Kidney capillary endothelial cell (primary cell): Measurements from ENCODE around the gene TRIP12.
"Not testable (repeated sequence)": the region's sequence is repeated elsewhere in the genome, so short reads cannot be mapped to it uniquely, and the experiment has no call there.

ENCODE experiments used
- DNase-seq: peaks from one replicate; pipeline ENCODE4 v3.0.0-alpha.2; 2018; ENCODE audit warnings: low spot score

TRIP12 gene

DNA sequence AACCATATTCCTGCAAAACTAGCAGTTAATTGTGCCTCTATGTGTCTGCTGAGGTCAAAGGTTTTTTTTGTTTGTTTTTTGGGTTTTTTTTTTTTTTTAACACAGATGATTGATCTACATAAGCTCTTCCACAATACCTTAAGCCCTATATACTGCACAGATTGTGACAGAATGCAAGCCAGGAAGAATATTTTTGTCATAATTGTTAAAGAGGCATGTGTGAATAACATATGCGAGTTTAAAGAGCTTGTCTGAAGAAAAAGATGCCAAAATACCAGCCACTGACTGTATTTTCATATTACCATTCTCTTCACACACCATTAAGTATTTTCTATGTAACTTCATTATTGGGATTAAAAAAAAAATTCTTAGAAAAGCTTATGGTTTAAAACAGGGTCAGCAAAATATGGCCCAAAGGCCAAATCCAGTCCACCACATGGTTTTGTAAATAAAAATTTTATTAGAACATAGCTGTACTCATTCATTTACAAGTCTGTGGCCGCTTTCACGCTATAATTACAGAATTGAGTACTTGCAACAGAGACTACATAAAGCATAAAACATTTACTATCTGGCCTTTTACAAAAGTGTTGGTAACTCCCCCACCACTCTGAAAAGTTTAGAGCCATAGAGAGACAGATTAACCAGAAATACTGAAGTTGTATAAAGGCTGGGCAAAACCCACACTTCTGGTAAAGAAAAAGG is 89.9 kb downstream of the TRIP12 start:
- no peak for DNase-seq

DNA sequence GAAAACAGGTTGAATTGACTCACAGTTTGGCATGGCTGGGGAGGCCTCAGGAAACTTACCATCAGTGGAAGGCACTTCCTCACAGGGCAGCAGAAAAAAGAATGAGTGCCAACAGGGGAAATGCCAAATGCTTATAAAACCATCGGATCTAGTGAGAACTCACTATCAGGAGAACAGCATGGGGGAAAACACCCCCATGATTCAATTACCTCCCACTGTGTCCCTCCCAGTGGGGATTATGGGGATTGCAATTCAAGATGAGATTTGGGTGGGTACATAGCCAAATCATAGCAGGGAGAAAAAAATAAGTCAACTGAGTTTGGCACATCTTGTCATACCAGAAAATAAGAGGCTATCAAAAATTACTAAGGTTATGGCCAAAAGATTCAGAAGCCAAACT is 96.3 kb downstream of the TRIP12 start:
- no peak for DNase-seq

DNA sequence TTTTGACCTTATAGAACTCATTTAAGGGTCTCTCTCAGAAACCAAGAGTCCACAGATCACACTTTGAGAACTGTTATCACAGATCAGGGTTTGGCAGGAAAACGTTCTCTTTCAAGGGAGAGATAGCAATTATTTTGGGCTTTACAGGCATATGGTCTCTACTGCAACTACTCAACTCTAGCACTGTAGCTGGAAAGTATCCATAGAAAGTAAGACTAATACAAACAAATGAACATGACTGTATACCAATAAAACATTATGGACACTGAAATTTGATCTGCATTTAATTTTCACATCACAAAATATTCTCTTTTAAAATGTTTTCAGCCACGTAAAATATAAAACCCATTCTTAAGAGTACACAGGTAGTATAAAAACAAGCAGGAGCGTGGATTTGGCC is 100.5 kb downstream of the TRIP12 start:
- DNase-seq = no peak

DNA sequence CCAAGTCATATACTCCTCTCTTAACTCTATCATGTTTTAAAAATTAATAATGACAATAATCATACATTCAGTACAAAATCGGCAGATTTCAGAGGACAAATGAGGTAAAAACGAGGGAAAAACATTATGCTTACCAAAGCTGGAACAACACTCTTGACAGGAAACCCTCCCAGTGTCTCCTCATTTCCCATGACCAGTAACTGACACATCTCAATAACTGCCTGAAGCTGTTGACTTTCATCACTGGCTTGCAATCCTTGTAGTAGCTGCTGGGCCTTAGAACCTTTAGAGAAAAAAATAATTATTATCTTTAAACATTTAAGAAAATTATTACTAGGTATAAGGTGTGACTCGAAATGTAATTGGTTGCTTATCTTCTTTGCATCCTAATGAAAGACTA is 103.6 kb downstream of the TRIP12 start:
- DNase-seq = peak; percentile 27

DNA sequence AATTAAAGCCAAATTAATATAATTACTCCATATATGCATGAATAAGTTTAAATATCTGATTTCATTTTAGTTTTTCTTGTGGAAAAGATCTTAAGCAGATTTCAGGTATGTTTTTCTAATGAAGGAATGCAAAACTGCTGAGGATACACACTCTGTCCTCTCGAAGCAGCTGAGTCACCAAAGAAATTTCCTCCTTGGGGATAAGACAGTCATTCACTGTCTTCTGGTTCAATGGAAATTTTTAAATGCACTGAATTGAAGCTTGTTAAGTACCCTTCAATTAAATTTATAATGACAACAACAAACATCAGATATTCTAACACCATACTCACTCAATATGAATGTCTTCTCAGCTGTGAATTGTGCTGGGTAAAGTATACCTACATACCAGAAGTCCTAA is 106.0 kb downstream of the TRIP12 start:
- peak; percentile 21 for DNase-seq

DNA sequence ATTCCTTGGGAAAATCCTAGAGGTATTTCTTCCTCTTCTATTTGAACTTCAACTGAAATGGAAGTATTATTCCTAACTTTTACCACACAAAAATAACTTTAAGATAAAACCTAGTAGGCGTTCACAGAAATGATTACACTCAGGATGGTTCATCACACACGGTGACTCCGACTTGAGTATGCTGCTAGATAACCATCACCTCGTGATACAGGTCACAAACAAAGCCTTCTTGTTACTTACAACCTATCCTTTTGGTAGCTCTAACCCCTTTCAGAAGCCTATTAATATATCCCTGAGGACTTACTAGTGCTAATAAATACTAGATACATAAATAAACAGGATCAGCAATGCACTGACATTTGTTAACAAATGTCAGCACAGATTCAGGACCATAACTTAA is 106.5 kb downstream of the TRIP12 start:
- DNase-seq = no peak

DNA sequence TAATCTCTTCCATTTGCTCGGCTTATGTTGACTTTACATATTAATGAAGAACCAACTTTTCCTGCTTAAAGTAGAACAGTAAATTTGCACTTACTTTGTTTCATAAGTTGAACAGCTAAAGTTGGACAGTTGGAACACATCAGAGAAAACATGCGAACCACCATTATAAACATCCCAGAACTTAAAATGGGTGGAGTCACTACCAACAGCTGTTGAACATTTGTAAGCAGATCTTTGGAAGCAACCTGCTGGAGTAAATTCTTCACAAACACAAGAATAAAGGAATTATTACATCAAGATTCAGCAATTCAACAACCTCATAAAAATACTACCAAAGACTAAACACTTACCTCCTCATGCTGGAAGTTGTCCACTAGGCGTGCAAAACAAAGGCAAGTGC is 111.0 kb downstream of the TRIP12 start:
- no peak for DNase-seq

DNA sequence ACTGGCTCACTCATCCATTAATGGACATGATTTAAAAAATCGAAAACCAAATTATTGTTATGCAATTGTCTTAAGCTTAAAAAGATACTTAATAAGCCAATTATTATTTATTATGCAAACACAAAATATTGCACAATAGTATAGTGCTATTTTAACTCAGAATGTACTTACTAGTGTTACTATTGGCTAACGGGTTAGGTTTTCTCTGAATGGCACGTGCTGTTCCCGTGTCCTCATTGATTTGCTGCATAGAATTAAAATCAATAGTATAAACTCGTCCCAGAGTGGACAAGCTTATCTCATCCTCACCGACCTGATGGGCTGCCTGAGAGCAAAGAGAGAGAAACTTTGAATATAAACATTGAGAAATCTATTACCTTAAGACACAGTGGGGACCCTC is 116.2 kb downstream of the TRIP12 start:
- DNase-seq = no peak

DNA sequence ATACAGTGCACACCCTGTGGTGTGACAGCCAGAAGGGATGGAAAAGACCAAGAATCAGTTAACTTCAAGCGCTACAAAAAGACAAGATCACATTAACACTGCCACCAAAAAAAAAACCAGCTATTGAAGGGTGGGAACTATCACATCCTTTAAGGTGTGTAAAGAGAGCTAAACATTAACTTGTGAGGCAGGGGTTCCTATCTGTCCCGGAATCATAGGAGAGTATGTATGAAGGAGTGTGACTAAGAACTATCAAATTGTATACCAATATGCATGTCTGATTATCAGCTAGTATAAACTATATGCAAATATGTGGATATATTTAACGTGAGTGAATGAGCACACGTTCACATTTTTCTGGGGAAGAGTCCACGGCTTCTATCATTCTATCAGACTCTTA is 119.0 kb downstream of the TRIP12 start:
- no peak for DNase-seq

DNA sequence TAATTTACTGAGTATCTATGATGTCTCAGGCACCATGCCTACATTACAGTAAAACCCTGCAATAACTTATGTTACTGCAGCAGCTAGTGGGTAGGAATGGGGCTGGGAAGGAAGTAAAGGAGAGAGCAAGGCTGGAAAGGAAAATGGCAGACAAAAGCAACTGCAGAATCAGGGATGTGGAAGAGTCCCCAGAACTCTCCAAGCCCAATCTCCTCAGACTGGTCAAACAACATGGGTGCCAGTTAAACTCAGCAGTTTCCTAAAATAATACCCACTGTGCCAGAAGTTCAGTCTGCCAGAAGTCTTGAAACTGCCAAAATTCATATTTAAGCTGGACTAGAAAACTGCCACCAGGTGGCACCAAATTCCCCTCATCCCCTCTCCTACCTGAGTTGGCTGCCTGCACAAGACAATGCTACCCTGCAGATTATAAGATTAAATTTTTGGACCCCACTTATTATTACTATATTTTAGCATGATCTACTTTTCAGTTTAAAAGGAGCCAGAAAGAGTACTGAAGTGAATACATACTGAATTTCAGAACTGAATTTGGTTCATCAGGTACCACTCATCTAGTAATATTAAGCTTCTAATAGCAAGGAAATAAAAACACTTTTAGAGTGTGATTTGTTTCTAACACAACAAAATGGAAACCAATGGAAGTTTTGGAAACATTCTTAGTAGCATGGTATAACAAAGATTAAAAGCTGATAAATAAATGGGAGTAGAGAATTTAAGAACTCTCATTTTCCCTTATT is 120.6 kb downstream of the TRIP12 start:
- peak; percentile 36 for DNase-seq

DNA sequence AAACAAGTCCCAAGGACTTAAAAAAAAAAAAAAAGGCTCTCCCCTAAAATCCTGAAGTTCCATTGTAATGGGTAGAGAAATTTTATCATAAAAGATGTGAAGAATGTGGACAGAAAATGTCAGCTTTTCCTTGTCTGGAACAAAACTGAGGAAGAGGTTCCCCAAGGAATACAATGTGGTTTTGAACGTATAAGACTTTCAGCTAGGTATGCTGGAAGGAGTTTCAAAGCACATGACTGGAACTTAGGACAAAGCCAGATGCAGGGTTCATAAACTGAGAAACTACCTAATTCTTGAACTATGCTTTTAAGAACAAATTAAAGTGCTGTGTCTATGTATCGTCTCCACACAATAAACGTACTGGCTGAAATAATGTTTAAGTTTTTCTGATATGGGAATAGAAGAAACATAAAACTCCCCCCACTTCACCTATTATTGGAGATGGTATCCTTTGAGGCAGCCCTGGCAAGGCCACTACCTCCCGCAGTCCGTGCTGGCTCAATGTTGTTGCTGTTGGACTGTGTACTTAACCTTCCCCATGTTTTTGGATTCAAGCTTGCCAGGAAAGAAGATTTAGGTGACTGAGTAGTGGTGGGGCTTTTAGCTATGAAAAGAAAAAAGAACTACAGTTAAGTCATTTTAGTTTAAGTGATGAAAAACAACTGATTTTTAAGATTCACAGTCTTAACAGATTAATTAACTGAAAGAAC is 123.2 kb downstream of the TRIP12 start:
- no peak for DNase-seq

DNA sequence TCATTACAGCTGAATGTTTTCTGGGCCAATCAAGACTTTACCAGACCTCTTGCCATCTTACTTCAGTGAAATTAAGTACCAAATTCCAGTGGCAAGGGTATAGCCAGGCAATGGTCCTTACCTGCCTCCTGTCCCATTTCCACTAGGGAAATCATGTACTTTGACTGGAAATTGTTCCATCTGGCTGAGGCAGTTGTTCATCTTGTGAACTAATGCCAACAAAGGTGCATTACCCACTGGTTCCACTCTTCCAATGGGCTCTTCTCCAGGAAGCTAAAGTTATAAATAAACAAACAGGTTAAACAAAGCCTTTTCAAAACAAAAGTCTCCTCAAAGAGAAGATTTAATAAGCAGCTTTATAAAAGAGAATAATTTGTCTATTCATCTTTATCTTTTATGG is 126.8 kb downstream of the TRIP12 start:
- no peak for DNase-seq

DNA sequence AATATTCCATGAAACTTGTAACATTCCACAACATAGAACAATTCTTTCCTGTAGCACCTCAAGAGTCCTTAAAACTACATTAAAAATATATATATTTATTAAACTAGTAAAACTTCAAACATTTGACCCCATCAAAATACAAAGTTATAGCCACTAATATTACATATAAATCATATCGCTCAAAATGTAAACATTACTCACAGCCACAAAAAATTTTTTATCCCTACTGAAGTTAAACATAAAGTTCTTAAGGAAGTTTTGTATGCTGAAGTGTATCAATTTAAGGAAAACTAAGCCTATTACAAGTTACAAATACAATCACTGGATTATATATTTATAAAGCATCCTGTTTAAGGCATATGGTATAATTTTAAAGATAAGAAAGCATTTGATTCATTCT is 127.2 kb downstream of the TRIP12 start:
- DNase-seq = no peak

DNA sequence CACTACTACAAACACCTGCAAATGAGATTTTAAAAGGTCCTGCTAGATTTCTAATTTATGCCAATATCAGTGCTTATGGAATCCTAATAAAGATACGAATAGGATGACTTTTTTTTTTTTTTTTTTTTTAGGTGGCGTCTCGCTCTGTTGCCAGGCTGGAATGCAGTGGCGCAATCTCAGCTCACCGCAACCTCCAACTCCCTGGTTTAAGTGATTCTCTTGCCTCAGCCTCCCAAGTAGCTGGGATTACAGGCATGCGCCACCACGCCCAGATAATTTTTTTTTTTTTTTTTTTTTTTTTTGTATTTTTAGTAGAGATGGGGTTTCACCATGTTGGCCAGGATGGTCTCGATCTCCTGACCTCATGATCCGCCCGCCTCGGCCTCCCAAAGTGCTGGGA is 135.5 kb downstream of the TRIP12 start:
- DNase-seq = not testable (repeated sequence)

DNA sequence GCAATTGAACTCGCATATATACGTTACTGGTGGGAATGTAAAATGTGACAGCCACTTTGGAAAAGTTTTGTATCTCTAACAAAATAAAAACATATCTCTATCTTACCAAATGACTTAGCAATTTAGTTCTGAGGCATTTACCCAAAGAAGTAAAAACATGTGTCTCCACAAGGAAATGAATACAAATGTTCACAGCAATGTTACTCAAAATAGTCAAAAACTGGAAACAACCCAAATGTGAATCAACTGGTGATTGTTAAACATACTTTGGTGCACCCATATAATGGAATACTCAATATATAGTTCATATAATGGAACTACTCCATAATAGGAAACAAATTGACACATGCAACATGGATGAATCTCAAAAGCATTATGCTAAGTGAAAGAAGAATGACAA is 137.0 kb downstream of the TRIP12 start:
- DNase-seq = no peak

DNA sequence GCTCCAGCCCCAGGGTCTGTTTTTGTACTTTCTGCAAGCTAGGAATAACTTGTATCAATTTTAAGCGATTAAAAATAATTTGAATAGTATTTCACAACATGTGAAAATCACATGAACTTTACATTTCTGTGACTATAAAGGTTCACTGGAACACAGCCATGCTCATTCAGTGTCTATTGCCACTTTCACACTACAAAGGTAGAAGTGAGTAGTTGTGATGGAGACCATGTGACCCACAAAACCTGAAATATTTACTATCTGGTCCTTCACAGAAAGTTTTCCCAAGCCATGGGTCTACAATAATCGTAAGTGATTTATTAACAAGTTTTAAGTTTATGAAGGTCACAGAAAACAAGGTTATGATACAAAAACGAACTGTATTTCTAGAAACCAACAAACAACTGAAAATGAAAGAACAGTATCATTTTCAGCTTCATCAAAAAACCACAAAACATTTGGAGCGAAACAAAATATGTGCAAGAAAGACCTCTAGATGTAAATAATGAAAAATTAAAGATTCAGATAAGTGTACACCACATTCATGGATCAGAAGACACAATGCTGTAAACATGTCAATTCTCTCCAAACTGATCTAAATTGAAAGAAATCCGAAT is 138.6 kb downstream of the TRIP12 start:
- no peak for DNase-seq

DNA sequence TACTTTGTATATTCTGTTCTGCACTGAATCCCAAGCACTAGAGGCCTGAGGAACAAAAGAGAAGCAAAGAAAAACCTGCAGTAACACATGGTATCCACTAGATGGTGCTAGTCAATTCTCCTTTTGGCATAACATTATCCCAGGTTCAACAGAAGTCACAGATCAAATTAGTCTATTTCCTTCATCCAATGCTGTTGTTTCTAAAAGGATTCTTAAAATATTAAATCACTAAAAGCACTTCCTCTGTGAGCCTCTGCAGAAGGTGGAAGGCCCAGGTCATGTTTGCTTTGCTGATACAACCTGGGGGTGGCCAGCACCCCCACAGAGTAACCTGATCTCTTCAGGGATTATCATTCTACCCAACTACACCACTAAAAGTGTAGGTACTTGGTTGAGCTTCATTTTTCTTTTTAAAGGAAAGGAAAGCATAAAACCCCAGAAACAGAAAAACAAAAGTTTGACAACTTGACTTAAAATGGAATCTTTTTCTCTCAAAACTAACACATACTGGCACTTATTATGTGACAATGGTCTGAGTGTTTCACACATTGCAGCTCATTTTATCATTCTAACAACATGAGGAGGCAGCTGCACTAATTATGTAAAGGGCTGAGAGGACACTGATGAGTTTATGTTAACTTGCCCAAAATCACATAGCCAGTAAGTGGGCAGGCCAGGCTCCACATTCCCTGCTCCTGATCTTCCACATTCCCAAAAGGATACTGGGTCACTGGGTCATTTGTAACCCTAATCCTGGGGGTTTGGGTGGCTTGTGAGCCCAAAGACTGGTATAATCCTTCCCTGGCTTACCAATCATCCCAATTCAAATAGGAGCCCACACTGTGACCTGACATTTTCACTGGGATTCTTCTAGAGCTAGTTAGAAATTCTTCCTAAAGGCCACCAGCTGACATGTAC is 140.7 kb downstream of the TRIP12 start:
- peak; percentile 49 for DNase-seq

DNA sequence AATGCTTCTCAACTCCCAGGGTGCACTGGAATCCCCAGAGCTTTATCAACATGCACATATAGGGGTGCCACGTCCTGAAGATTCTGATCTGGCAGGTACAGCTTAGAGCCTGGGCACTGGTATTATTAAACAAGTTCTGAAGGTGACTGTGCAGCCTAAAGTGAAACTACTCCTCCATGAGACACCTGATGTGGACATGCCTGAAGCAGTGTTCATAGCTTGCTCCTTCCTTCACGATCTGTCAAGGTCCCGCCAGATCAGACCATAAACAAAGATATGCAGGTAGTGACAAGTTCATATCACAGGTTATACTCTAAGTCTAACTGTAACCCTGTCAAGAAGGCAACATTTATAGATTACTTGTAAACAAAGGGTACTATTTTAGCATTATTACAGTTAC is 142.2 kb downstream of the TRIP12 start:
- no peak for DNase-seq

DNA sequence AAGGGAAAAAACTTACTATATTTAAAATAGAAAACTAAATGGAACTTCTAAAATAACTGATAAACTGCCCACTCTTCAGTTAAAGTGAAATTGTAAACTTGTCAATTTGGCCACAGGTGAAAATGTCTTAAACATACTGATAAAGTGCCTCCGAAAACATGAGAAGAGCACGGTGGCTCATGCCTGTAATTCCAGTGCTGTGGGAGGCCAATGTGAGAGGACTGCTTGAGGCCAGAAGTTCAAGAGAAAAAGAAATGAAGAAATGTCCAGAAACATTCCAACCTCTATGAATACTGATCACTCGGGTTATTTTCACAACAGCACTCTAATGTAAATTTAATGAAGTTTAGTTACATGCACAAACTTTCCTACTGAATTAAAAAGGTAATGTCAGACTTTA is 144.1 kb downstream of the TRIP12 start:
- no peak for DNase-seq

DNA sequence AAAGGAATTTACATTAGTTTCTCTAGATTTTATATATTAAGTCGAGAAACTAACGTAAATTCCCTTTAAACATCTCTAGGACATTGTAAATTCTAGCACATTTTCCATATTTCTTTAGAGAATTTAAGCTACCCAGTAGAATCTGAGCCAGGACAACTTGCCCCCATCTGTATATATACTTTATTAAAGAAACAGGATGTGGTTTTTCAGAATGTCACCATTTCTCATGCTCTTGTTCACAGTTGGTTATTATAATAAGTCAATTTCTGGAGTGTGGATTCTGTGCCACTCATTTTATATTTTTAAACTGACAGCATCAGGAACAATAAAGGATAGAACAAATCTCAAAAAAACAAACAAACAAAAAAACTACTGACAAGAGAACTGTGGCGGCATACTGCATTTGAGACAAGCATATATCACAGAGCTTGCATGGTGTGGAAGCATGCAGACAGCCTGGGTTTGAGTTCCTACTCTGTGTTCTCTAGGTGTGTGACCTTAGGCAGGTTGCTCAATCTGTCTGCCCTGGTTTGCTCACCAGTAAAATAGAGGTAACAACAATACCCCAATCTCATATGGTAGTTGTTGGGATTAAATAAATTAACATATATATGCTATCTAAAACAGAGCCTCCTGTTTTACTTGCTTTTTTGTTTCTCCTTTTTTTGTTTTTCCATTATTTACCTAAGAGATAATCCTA is 146.0 kb downstream of the TRIP12 start:
- DNase-seq = no peak

DNA sequence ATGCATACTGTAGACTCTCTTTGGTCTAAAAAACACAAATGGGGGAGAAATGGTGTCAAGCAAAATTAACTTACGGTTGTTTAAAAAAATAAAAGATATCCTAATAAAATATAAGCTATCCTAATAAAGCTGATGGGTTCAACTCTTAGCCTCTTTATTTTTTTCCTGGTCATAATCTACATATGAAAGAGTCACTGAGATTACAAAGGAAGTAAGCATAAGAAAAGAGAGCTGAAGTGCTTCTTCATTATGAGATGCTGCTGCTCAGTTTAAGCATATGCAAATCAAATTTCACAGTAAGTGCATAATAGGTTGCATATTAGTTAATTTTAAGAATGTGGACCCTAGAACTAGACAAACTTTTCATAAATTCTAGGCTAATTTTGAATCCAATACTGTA is 147.6 kb downstream of the TRIP12 start:
- DNase-seq = no peak
